NK-92 (cell line): Measurements from ENCODE around the gene USP37.

Experiments used
- DNase-seq: peaks from one replicate; lab custom pipeline; 2025; ENCODE audit not compliant: unreplicated experiment; lab: John Stamatoyannopoulos, UW

The USP37 gene

GRCh38 chr2:218568190-218569037 is at the start of gene USP37, which contains the start of gene CNOT9:
TSS of gene USP37 (minus strand) at chr2:218568351. CDS start at chr2:218558653, 9,698 bp downstream.
TSS of gene CNOT9 (plus strand) at chr2:218568839. CDS start at chr2:218568955, 116 bp downstream.
- peak; percentile 98 for DNase-seq

GRCh38 chr2:218615868-218616315 is 47.7 kb upstream of the USP37 start:
- DNase-seq, result no peak

GRCh38 chr2:218607436-218608115 is 39.4 kb upstream of the USP37 start, which contains the start of gene PLCD4:
TSS of gene PLCD4 (plus strand) at chr2:218607899. CDS start at chr2:218615740, 7,841 bp downstream.
- no peak for DNase-seq

GRCh38 chr2:218605432-218605831 is 37.3 kb upstream of the USP37 start:
- DNase-seq, result no peak

- no peak for DNase-seq
Measured at GRCh38 chr2:218585541-218585940, 17.4 kb upstream of the USP37 start.

- no peak for DNase-seq
Measured at GRCh38 chr2:218583983-218584850, 16.1 kb upstream of the USP37 start.

- DNase-seq, result no peak
Measured at GRCh38 chr2:218582076-218582475, 13.9 kb upstream of the USP37 start.

GRCh38 chr2:218578272-218578877 is 10.2 kb upstream of the USP37 start:
- no peak for DNase-seq

GRCh38 chr2:218577482-218578220 is 9.5 kb upstream of the USP37 start:
- DNase-seq, result no peak

GRCh38 chr2:218576854-218577253 is 8.7 kb upstream of the USP37 start:
- DNase-seq, result no peak

- no peak for DNase-seq
Measured at GRCh38 chr2:218570850-218571249, 2.7 kb upstream of the USP37 start.

GRCh38 chr2:218569661-218570500 is 1.7 kb upstream of the USP37 start:
- no peak for DNase-seq

GRCh38 chr2:218569038-218569431 is 884 bp upstream of the USP37 start:
- no peak for DNase-seq

GRCh38 chr2:218567797-218568189 is 358 bp downstream of the USP37 start:
- no peak for DNase-seq

- no peak for DNase-seq
Measured at GRCh38 chr2:218566296-218566695, 1.9 kb downstream of the USP37 start.

GRCh38 chr2:218564056-218564455 is 4.1 kb downstream of the USP37 start:
- DNase-seq, result no peak

- DNase-seq, result no peak
Measured at GRCh38 chr2:218558986-218559385, 9.2 kb downstream of the USP37 start.

- no peak for DNase-seq
Measured at GRCh38 chr2:218557941-218558340, 10.2 kb downstream of the USP37 start.

- DNase-seq, result no peak
Measured at GRCh38 chr2:218555527-218555926, 12.6 kb downstream of the USP37 start.
